ENCODE measurements around the gene RNF208.

RNF208 gene

GRCh38 chr9:137226338-137227053, 4.5 kb upstream of the RNF208 start:
- no peak for TF ChIP-seq TCF12 (IDR thresholded peaks at IDR 0.05; ENCODE audit: low read depth)
- TF ChIP-seq YY1 (IDR thresholded peaks at IDR 0.05; ENCODE audit: low read depth): no peak
- no peak for TF ChIP-seq TAF1 (IDR thresholded peaks at IDR 0.05; ENCODE audit: low read depth)
- no peak for TF ChIP-seq CEBPB (IDR thresholded peaks at IDR 0.05)
- TF ChIP-seq REST (IDR thresholded peaks at IDR 0.05; ENCODE audit: low read depth): no peak
- no peak for TF ChIP-seq RAD21 (IDR thresholded peaks at IDR 0.05; ENCODE audit: low read depth)
- TF ChIP-seq EP300 (IDR thresholded peaks at IDR 0.05; ENCODE audit: borderline replicate concordance): no peak; the same call in 1 of the 2 replicates

DNA sequence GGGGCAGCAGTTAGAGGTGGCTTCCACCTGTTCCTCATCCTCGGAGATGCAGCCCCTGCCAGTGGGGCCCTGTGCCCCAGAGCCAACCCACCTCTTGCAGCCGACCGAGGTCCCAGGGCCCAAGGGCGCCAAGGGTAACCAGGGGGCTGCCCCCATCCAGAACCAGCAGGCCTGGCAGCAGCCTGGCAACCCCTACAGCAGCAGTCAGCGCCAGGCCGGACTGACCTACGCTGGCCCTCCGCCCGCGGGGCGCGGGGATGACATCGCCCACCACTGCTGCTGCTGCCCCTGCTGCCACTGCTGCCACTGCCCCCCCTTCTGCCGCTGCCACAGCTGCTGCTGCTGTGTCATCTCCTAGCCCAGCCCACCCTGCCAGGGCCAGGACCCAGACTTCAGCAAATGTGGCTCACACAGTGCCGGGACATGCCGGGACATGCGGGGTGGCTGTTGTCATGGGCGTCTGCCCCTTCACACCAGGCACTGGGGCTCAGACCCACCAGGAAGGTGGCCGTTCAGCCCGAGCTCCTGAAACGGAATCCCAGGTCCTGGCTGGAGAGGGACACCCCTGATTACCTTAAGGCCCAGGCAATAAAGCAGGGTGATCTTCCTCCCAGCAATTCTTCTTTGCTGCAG, 3.8 kb upstream of the RNF208 start:
- TF ChIP-seq TCF12 (IDR thresholded peaks at IDR 0.05; ENCODE audit: low read depth) (no peak), ZBTB7A (IDR thresholded peaks at IDR 0.05; ENCODE audit: low read depth) (0 out of 2 replicates have a peak, but pooled peaks have one; percentile 13), RAD21 (IDR thresholded peaks at IDR 0.05; ENCODE audit: low read depth) (no peak)

- TF ChIP-seq YY1 (IDR thresholded peaks at IDR 0.05; ENCODE audit: low read depth) (no peak), NFIC (IDR thresholded peaks at IDR 0.05) (no peak), CEBPB (IDR thresholded peaks at IDR 0.05) (no peak), FOXM1 (IDR thresholded peaks at IDR 0.05; ENCODE audit: borderline replicate concordance, low read depth) (no peak), EP300 (IDR thresholded peaks at IDR 0.05; ENCODE audit: borderline replicate concordance) (no peak), CREB1 (IDR thresholded peaks at IDR 0.05; ENCODE audit: low read depth) (no peak), ZBTB7A (IDR thresholded peaks at IDR 0.05; ENCODE audit: low read depth) (no peak), REST (IDR thresholded peaks at IDR 0.05; ENCODE audit: low read depth) (no peak), EGR1 (IDR thresholded peaks at IDR 0.05) (no peak), TCF12 (IDR thresholded peaks at IDR 0.05; ENCODE audit: low read depth) (no peak), TEAD4 (IDR thresholded peaks at IDR 0.05) (no peak), TAF1 (IDR thresholded peaks at IDR 0.05; ENCODE audit: low read depth) (no peak), MAX (IDR thresholded peaks at IDR 0.05) (no peak), RAD21 (IDR thresholded peaks at IDR 0.05; ENCODE audit: low read depth) (no peak)
- TF ChIP-seq, protein P1, sequence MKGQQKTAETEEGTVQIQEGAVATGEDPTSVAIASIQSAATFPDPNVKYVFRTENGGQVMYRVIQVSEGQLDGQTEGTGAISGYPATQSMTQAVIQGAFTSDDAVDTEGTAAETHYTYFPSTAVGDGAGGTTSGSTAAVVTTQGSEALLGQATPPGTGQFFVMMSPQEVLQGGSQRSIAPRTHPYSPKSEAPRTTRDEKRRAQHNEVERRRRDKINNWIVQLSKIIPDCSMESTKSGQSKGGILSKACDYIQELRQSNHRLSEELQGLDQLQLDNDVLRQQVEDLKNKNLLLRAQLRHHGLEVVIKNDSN (IDR thresholded peaks at IDR 0.05): no peak
These were observed 3.0 kb upstream of the RNF208 start, which contains the start of gene CYSRT1 for GRCh38 chr9:137224830-137225694. Gene CYSRT1, plus strand, starts transcription at chr9:137225174. Its CDS starts 448 bp downstream, at chr9:137225622.

DNA sequence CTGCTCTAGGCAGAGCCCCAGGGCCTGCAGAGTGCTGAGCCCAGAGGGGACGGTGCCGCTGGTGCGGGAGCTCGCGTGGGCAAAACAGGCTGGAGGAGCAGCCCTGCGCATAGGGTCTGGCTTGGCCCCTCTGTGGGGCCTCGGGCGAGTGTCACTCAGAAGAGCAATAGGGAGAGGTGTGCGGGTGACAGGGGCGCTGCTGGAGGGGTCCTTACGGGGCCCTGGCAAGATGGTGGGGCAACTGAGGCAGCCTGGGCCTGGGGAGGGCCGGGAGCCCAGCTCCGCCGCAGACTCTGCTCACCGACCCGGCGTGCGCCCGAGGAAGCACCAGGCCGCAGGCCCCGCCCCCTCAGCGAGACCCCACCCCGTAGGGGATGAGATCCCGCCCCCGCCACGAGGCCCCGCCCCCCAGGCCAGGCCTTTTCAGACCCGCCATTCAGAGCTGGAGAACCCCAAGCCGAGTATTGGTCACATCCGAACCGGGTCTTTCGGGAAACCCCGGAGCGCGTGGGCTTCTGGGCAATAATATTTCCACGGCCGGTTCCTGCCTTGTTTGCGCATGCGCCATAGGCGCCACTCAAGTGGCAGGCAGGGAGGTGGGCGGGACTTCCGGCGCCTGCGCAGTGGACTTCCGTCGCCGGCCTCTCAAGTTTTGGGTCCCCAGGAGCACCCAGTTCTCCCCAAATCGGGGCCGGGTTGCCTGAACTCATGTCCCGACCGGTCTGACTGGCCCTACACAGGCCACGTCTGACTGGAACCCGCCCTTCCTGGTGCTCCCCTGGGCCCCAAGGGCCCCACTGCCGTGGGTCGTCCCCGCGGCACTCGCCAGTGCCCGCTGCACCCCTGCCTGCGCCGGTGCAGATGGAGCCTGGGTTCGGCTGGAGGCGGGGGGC, 1.3 kb upstream of the RNF208 start:
- no peak for TF ChIP-seq CREB1 (IDR thresholded peaks at IDR 0.05; ENCODE audit: low read depth)
- peak; percentile 62 for TF ChIP-seq TCF12 (IDR thresholded peaks at IDR 0.05; ENCODE audit: low read depth)
- peak; percentile 56 for TF ChIP-seq MAX (IDR thresholded peaks at IDR 0.05)
- TF ChIP-seq RAD21 (IDR thresholded peaks at IDR 0.05; ENCODE audit: low read depth): no peak
- TF ChIP-seq EGR1 (IDR thresholded peaks at IDR 0.05): no peak
- TF ChIP-seq CEBPB (IDR thresholded peaks at IDR 0.05): no peak
- no peak; the same call in 1 of the 2 replicates for TF ChIP-seq ZBTB7A (IDR thresholded peaks at IDR 0.05; ENCODE audit: low read depth)
- no peak for TF ChIP-seq FOXM1 (IDR thresholded peaks at IDR 0.05; ENCODE audit: borderline replicate concordance, low read depth)
- TF ChIP-seq YY1 (IDR thresholded peaks at IDR 0.05; ENCODE audit: low read depth): peak; percentile 77
- no peak for TF ChIP-seq NFIC (IDR thresholded peaks at IDR 0.05)
- TF ChIP-seq, protein P1 (IDR thresholded peaks at IDR 0.05): no peak
- TF ChIP-seq REST (IDR thresholded peaks at IDR 0.05; ENCODE audit: low read depth): no peak
- TF ChIP-seq TEAD4 (IDR thresholded peaks at IDR 0.05): no peak
- TF ChIP-seq TAF1 (IDR thresholded peaks at IDR 0.05; ENCODE audit: low read depth): peak; percentile 78; the same call in 1 of the 2 replicates
- TF ChIP-seq EP300 (IDR thresholded peaks at IDR 0.05; ENCODE audit: borderline replicate concordance): no peak; the same call in 1 of the 2 replicates
